GM23338 (cell line): Measurements from ENCODE around the gene RNF103. TPM values are rescaled to one million over a fixed set of nuclear protein-coding genes. Genes with fewer than 3 reads are reported as not detected.

ENCODE experiments used
- ATAC-seq: fragments of 200-7000 bp; cut with Tn5 transposase; 3 replicates; pipeline ENCODE4 v1.9.1; 2020
- DNase-seq: peaks from one replicate; pipeline ENCODE4 v3.0.0-alpha.2; 2015; ENCODE audit warnings: low spot score
- H2AFZ ChIP-seq: fragments of 200-600 bp; sonication (generic); 2 replicates; pipeline ENCODE4 v1.8.0; 2016; ENCODE audit warnings: antibody characterized with exemption, mild to moderate bottlenecking, moderate library complexity
- H3F3A ChIP-seq: fragments of 200-600 bp; sonication (generic); replicated peaks from 2 replicates; pipeline ENCODE4 v1.8.0; 2017; ENCODE audit warnings: antibody characterized with exemption, mixed run types, low read depth
- H3K27ac ChIP-seq: fragments of 200-600 bp; sonication (generic); 2 replicates; pipeline ENCODE4 v1.6.1; 2016; ENCODE audit warnings: low read depth
- H3K27me3 ChIP-seq: fragments of 200-600 bp; sonication (generic); 2 replicates; pipeline ENCODE4 v1.8.0; 2016; ENCODE audit warnings: mild to moderate bottlenecking, mixed run types, moderate library complexity; ENCODE audit not compliant: insufficient read depth
- H3K36me3 ChIP-seq: fragments of 200-600 bp; sonication (generic); 2 replicates; pipeline ENCODE4 v1.8.0; 2016; ENCODE audit warnings: mild to moderate bottlenecking; ENCODE audit not compliant: insufficient read depth
- H3K4me1 ChIP-seq: fragments of 200-600 bp; sonication (generic); 2 replicates; pipeline ENCODE4 v1.8.0; 2016; ENCODE audit warnings: mild to moderate bottlenecking, moderate library complexity; ENCODE audit not compliant: insufficient read depth
- H3K4me2 ChIP-seq: fragments of 200-600 bp; sonication (generic); 2 replicates; pipeline ENCODE4 v1.7.1; 2017; ENCODE audit warnings: mixed run types
- H3K4me3 ChIP-seq: fragments of 200-600 bp; sonication (generic); 2 replicates; pipeline ENCODE4 v1.6.1; 2016; ENCODE audit warnings: mixed run types
- H3K79me2 ChIP-seq: fragments of 200-600 bp; sonication (generic); replicated peaks from 2 replicates; pipeline ENCODE4 v1.8.0; 2017; ENCODE audit warnings: mild to moderate bottlenecking; ENCODE audit not compliant: insufficient read depth
- H3K9me2 ChIP-seq: fragments of 200-600 bp; sonication (generic); 2 replicates; pipeline ENCODE4 v1.8.0; 2017; ENCODE audit not compliant: insufficient read depth
- H4K20me1 ChIP-seq: fragments of 200-600 bp; sonication (generic); replicated peaks from 2 replicates; pipeline ENCODE4 v1.8.0; 2017; ENCODE audit warnings: mild to moderate bottlenecking; ENCODE audit not compliant: insufficient read depth
- H3K27ac Mint-ChIP-seq: 2 replicates; pipeline ENCODE4 v1.8.0; 2020; ENCODE audit warnings: inconsistent platforms, mild to moderate bottlenecking, moderate library complexity, mixed read lengths
- H3K27me3 Mint-ChIP-seq: 3 replicates; pipeline ENCODE4 v1.8.0; 2022; ENCODE audit warnings: low read depth, mild to moderate bottlenecking, moderate library complexity, mixed read lengths, inconsistent platforms; ENCODE audit not compliant: insufficient read depth, poor library complexity
- H3K36me3 Mint-ChIP-seq: 3 replicates; pipeline ENCODE4 v1.8.0; 2021; ENCODE audit warnings: low read depth, mild to moderate bottlenecking, inconsistent platforms, moderate library complexity, mixed read lengths
- H3K4me1 Mint-ChIP-seq: 3 replicates; pipeline ENCODE4 v1.8.0; 2020; ENCODE audit warnings: mild to moderate bottlenecking, inconsistent platforms, mixed read lengths
- H3K4me3 Mint-ChIP-seq: 3 replicates; pipeline ENCODE4 v1.8.0; 2021; ENCODE audit warnings: moderate library complexity, mild to moderate bottlenecking, inconsistent platforms, mixed read lengths
- H3K9me3 Mint-ChIP-seq: 3 replicates; pipeline ENCODE4 v1.8.0; 2020; ENCODE audit warnings: moderate library complexity, mild to moderate bottlenecking, inconsistent platforms, mixed read lengths
- CREB1 ChIP-seq: fragments of 250-450 bp; sonication (Bioruptor Pico); IDR thresholded peaks from 2 replicates; pipeline ENCODE4 v1.5.0; 2020; ENCODE audit warnings: low read depth, mild to moderate bottlenecking, moderate library complexity
- CTCF ChIP-seq, 2 experiments: fragments of 200-600 bp in 1 of 2; sonication (generic) in 1 of 2; conservative IDR thresholded peaks; 2 replicates each; pipeline versions ENCODE4 v1.5.1 to v1.6.1; 2016 to 2017; ENCODE audit warnings: antibody characterized with exemption in 2 of 2, low read depth in 2 of 2, mild to moderate bottlenecking in 2 of 2, moderate library complexity in 1 of 2
- ETS1 ChIP-seq: IDR thresholded peaks from 2 replicates; pipeline ENCODE4 v1.6.1; 2016; ENCODE audit warnings: antibody characterized with exemption
- EZH2 ChIP-seq: fragments of 200-600 bp; sonication (generic); IDR thresholded peaks from one replicate; pipeline ENCODE4 v1.8.0; 2017; ENCODE audit warnings: antibody characterized with exemption, mild to moderate bottlenecking, low read depth; ENCODE audit not compliant: unreplicated experiment
- EZH2phosphoT487 ChIP-seq: fragments of 200-600 bp; sonication (generic); IDR thresholded peaks from one replicate; pipeline ENCODE4 v1.8.1; 2018; ENCODE audit warnings: antibody characterized with exemption; ENCODE audit not compliant: unreplicated experiment
- JUNB ChIP-seq: IDR thresholded peaks from one replicate; pipeline ENCODE4 v1.6.1; 2016; ENCODE audit warnings: antibody characterized with exemption; ENCODE audit not compliant: unreplicated experiment
- NANOG ChIP-seq: IDR thresholded peaks from 2 replicates; pipeline ENCODE4 v1.6.1; 2016; ENCODE audit warnings: antibody characterized with exemption, borderline replicate concordance
- POLR2AphosphoS5 ChIP-seq: IDR thresholded peaks from 2 replicates; pipeline ENCODE4 v1.6.1; 2016; ENCODE audit warnings: antibody characterized with exemption, low read depth
- STAT1 ChIP-seq: IDR thresholded peaks from one replicate; pipeline ENCODE4 v1.6.1; 2016; ENCODE audit warnings: antibody characterized with exemption; ENCODE audit not compliant: unreplicated experiment
- ZNF114 ChIP-seq: fragments of 250-450 bp; sonication (Bioruptor Pico); IDR thresholded peaks from 2 replicates; pipeline ENCODE4 v1.5.0; 2020; ENCODE audit warnings: mild to moderate bottlenecking, moderate library complexity
- ZNF331 ChIP-seq: fragments of 250-450 bp; sonication (Bioruptor Pico); IDR thresholded peaks from 2 replicates; pipeline ENCODE4 v1.5.0; 2020; ENCODE audit warnings: low read depth, mild to moderate bottlenecking, moderate library complexity
- polyA plus RNA-seq: library from polyadenylated mRNA; unstranded; fragments of >200 nt; fragmentation: Nextera tagmentation; extraction: Ambion mirVana; gene quantifications from 2 replicates; pipeline ENCODE4 v1.2.1, GENCODE V29; 2016
- total RNA-seq: library from RNA; depleted of rRNA; stranded (reverse); fragments of >200 nt; shearing (Covaris generic); gene quantifications from 2 replicates; pipeline ENCODE4 v1.2.3, GENCODE V29; 2014
- TF ChIP-seq, protein P1 (sequence below): IDR thresholded peaks from one replicate; pipeline ENCODE4 v1.6.1; 2018; ENCODE audit warnings: antibody characterized with exemption; ENCODE audit not compliant: unreplicated experiment
- TF ChIP-seq, protein P2 (sequence below): fragments of 250-450 bp; sonication (Bioruptor Pico); IDR thresholded peaks from 2 replicates; pipeline ENCODE4 v1.5.0; 2020; ENCODE audit warnings: mild to moderate bottlenecking, moderate library complexity

Gene RNF103
- total and polyA plus RNA-seq, 2 experiments from 2014 or later, result 3.8 to 5.9 TPM

DNA sequence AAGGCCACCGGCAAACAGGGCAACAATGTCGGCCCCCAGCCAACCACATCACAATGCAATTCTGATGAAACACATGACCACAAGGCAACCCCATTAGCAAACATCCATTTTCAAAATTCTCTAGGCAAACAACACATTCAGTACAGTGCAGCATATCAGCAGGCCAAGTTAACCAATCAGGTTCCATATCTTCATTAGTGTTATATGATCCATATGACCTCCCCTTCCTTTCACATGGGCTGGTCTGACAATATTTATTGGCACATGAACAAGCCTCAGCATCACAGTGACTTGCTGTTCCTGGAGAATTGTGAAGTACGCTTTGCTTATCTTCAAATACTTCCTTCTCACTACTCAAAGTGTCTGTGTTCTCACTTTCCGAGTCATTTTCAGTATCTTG is 19.8 kb downstream of the RNF103 start:
- Mint-ChIP-seq H3K9me3 (no peaks in the 10 kb centered on the region), H3K27ac (no peak overlapping the region), H3K4me3 (no peak overlapping the region), H3K27me3 (no peaks in the 10 kb centered on the region), H3K36me3 (no peaks in the 10 kb centered on the region), H3K4me1 (no peaks in the 10 kb centered on the region)
- DNase-seq (no peak), ATAC-seq (no peak)
- no peaks in the 10 kb centered on the region for H3F3A ChIP-seq
- H4K20me1 ChIP-seq, result no peaks in the 10 kb centered on the region
- H2AFZ ChIP-seq, result no peak overlapping the region
- TF ChIP-seq NANOG, result no peak
- TF ChIP-seq, protein P1, sequence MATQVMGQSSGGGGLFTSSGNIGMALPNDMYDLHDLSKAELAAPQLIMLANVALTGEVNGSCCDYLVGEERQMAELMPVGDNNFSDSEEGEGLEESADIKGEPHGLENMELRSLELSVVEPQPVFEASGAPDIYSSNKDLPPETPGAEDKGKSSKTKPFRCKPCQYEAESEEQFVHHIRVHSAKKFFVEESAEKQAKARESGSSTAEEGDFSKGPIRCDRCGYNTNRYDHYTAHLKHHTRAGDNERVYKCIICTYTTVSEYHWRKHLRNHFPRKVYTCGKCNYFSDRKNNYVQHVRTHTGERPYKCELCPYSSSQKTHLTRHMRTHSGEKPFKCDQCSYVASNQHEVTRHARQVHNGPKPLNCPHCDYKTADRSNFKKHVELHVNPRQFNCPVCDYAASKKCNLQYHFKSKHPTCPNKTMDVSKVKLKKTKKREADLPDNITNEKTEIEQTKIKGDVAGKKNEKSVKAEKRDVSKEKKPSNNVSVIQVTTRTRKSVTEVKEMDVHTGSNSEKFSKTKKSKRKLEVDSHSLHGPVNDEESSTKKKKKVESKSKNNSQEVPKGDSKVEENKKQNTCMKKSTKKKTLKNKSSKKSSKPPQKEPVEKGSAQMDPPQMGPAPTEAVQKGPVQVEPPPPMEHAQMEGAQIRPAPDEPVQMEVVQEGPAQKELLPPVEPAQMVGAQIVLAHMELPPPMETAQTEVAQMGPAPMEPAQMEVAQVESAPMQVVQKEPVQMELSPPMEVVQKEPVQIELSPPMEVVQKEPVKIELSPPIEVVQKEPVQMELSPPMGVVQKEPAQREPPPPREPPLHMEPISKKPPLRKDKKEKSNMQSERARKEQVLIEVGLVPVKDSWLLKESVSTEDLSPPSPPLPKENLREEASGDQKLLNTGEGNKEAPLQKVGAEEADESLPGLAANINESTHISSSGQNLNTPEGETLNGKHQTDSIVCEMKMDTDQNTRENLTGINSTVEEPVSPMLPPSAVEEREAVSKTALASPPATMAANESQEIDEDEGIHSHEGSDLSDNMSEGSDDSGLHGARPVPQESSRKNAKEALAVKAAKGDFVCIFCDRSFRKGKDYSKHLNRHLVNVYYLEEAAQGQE, result no peak
- TF ChIP-seq EZH2phosphoT487, result no peak
- no peak for TF ChIP-seq EZH2
- no peak for TF ChIP-seq POLR2AphosphoS5
- TF ChIP-seq CREB1 (CRISPR knock-in tag), result no peak
- TF ChIP-seq JUNB, result no peak
- no peak for TF ChIP-seq ZNF331 (CRISPR knock-in tag)
- TF ChIP-seq CTCF (conservative IDR thresholded peaks at IDR 0.05; ENCODE audit: low read depth in 2 of 2), result no peak
- TF ChIP-seq ZNF114, result no peak
- TF ChIP-seq STAT1, result no peak
- TF ChIP-seq, protein P2, sequence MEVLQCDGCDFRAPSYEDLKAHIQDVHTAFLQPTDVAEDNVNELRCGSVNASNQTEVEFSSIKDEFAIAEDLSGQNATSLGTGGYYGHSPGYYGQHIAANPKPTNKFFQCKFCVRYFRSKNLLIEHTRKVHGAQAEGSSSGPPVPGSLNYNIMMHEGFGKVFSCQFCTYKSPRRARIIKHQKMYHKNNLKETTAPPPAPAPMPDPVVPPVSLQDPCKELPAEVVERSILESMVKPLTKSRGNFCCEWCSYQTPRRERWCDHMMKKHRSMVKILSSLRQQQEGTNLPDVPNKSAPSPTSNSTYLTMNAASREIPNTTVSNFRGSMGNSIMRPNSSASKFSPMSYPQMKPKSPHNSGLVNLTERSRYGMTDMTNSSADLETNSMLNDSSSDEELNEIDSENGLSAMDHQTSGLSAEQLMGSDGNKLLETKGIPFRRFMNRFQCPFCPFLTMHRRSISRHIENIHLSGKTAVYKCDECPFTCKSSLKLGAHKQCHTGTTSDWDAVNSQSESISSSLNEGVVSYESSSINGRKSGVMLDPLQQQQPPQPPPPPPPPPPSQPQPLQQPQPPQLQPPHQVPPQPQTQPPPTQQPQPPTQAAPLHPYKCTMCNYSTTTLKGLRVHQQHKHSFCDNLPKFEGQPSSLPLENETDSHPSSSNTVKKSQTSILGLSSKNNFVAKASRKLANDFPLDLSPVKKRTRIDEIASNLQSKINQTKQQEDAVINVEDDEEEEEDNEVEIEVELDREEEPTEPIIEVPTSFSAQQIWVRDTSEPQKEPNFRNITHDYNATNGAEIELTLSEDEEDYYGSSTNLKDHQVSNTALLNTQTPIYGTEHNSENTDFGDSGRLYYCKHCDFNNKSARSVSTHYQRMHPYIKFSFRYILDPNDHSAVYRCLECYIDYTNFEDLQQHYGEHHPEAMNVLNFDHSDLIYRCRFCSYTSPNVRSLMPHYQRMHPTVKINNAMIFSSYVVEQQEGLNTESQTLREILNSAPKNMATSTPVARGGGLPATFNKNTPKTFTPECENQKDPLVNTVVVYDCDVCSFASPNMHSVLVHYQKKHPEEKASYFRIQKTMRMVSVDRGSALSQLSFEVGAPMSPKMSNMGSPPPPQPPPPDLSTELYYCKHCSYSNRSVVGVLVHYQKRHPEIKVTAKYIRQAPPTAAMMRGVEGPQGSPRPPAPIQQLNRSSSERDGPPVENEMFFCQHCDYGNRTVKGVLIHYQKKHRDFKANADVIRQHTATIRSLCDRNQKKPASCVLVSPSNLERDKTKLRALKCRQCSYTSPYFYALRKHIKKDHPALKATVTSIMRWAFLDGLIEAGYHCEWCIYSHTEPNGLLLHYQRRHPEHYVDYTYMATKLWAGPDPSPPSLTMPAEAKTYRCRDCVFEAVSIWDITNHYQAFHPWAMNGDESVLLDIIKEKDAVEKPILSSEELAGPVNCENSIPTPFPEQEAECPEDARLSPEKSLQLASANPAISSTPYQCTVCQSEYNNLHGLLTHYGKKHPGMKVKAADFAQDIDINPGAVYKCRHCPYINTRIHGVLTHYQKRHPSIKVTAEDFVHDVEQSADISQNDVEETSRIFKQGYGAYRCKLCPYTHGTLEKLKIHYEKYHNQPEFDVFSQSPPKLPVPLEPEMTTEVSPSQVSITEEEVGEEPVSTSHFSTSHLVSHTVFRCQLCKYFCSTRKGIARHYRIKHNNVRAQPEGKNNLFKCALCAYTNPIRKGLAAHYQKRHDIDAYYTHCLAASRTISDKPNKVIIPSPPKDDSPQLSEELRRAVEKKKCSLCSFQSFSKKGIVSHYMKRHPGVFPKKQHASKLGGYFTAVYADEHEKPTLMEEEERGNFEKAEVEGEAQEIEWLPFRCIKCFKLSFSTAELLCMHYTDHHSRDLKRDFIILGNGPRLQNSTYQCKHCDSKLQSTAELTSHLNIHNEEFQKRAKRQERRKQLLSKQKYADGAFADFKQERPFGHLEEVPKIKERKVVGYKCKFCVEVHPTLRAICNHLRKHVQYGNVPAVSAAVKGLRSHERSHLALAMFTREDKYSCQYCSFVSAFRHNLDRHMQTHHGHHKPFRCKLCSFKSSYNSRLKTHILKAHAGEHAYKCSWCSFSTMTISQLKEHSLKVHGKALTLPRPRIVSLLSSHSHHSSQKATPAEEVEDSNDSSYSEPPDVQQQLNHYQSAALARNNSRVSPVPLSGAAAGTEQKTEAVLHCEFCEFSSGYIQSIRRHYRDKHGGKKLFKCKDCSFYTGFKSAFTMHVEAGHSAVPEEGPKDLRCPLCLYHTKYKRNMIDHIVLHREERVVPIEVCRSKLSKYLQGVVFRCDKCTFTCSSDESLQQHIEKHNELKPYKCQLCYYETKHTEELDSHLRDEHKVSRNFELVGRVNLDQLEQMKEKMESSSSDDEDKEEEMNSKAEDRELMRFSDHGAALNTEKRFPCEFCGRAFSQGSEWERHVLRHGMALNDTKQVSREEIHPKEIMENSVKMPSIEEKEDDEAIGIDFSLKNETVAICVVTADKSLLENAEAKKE (CRISPR knock-in tag), result no peak
- no peak for TF ChIP-seq ETS1
- H3K4me2 ChIP-seq, result no peak overlapping the region
- H3K4me3 ChIP-seq, result no peak overlapping the region
- no peaks in the 10 kb centered on the region for H3K36me3 ChIP-seq
- no peaks in the 10 kb centered on the region for H3K79me2 ChIP-seq
- H3K27me3 ChIP-seq, result no peaks in the 10 kb centered on the region
- H3K4me1 ChIP-seq, result no peaks in the 10 kb centered on the region
- H3K9me2 ChIP-seq, result no peaks in the 10 kb centered on the region
- no peak overlapping the region for H3K27ac ChIP-seq
